Measurements from ENCODE around the gene NAA25. TPM values are rescaled to one million over a fixed set of nuclear protein-coding genes. Genes with fewer than 3 reads are reported as not detected.
"Not testable (repeated sequence)": the region's sequence is repeated elsewhere in the genome, so short reads cannot be mapped to it uniquely, and the experiment has no call there.

NAA25 gene
- polyA plus RNA-seq, 1 donor from 2014 or later = 15.0 TPM

DNA sequence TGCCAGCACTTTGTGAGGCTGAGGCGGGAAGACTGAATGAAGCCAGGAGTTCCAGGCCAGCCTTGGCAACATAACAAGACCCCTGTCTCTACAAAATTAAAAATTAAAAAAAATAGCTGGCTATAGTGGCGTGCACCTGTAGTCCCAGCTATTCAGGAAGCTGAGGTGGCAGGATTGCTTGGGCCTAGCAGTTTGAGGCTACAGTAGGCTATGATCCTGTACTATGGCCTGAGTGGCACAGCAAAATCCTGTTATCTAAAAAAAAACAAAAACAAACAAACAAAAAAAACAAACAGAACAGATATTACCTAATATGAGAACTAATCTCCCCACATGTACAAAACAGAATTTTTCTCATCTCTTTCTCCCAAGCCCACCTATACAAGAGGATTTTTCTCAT lies 111.3 kb downstream of the NAA25 start:
- Mint-ChIP-seq H3K4me3 (no peak overlapping the region), H3K27ac (no peak overlapping the region), H3K4me1 (peaks cover 31 to 39% (median 38%) of the 10 kb centered on the region in 3 donors)

DNA sequence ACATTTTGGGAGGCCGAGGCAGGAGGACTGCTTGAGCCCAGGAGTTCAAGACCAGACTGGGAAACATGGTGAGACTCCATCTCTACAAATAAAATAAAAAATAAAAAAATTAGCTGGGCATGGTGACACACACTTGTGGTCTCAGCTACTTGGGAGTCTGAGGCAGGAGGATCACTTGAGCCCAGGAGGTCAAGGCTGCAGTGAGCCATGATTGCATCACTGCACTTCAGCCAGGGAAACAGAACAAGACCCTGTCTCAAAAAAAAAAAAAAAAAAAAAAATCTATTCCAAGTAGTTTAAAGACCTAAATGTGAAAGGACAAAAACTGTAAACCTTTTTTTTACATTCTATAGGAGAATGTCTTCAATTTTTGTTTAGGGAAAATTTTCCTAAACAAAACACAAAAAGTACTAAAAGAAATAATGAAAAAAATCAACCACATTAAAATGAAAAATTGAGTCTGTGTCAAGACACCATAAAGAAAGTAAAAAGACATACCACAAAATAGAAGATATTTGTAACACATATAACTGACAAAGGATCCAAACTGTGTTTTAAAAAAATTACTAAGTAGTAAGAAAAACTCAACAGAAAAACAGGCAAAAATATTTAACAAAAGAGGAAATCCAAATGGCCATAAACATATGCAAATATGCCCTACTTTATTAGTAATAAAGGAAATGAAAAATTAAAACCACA lies 112.7 kb downstream of the NAA25 start:
- H3K9me3 Mint-ChIP-seq = no peaks in the 10 kb centered on the region
- peaks cover 32 to 44% (median 41%) of the 10 kb centered on the region in 3 donors for H3K4me1 Mint-ChIP-seq
- H3K27me3 Mint-ChIP-seq = peaks cover 18% of the 10 kb centered on the region
- peaks cover 1% of the 10 kb centered on the region for H3K36me3 Mint-ChIP-seq
- peak overlapping the region in 1 of 4 donors; percentile 67 for H3K4me3 Mint-ChIP-seq
- H3K27ac Mint-ChIP-seq = peak overlapping the region in 1 of 3 donors; percentile 71

More for the DNA sequence above, 111.3 kb downstream of the NAA25 start:
- no peaks in the 10 kb centered on the region for H3K9me3 Mint-ChIP-seq
- H3K36me3 Mint-ChIP-seq = peaks cover 1% of the 10 kb centered on the region
- peaks cover 18% of the 10 kb centered on the region for H3K27me3 Mint-ChIP-seq

- Mint-ChIP-seq H3K27me3 (peaks cover 18% of the 10 kb centered on the region), H3K27ac (peak overlapping the region; percentile 2 to 71 (median 6)), H3K4me3 (peak overlapping the region; percentile 79 to 94 (median 88)), H3K4me1 (peaks cover 30 to 41% (median 37%) of the 10 kb centered on the region in 3 donors)
- not testable (repeated sequence) for H3K36me3 Mint-ChIP-seq, H3K9me3 Mint-ChIP-seq
Measured at GRCh38 chr12:111994211-111995111, 114.1 kb downstream of the NAA25 start.

- peaks cover 30 to 47% (median 37%) of the 10 kb centered on the region in 3 donors for H3K4me1 Mint-ChIP-seq
Measured at GRCh38 chr12:111993292-111994150, 115.1 kb downstream of the NAA25 start.

DNA sequence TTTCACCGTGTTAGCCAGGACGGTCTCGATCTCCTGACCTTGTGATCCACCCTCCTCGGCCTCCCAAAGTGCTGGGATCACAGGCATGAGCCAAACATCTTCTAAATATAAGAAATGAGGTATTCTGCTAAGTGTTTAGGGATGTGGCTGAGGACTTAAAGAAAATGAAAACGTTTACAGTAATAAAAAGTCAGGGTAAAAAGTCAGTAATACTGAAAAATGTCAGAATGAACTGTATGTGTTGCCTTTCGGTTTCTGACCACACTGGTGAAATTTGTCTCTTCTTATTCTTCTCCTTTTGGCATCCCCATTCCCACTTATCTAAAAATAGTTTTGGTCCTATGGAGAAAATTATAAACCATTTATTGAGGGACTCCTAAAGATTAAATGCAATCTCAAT lies 116.1 kb downstream of the NAA25 start:
- Mint-ChIP-seq H3K9me3 (peaks cover 0 to 1% (median 0%) of the 10 kb centered on the region in 3 donors), H3K4me1 (peaks cover 30 to 47% (median 37%) of the 10 kb centered on the region in 3 donors), H3K27ac (peak overlapping the region in 1 of 3 donors; percentile 20), H3K36me3 (peaks cover 8% of the 10 kb centered on the region), H3K4me3 (peak overlapping the region; percentile 21 to 85 (median 37)), H3K27me3 (peaks cover 17% of the 10 kb centered on the region)

More at GRCh38 chr12:111993292-111994150, 115.1 kb downstream of the NAA25 start:
- Mint-ChIP-seq H3K4me3 (peak overlapping the region; percentile 79 to 94 (median 88)), H3K9me3 (no peaks in the 10 kb centered on the region), H3K36me3 (peaks cover 6% of the 10 kb centered on the region), H3K27me3 (peaks cover 20% of the 10 kb centered on the region), H3K27ac (no peak overlapping the region)

GRCh38 chr12:111991946-111992345 lies 116.6 kb downstream of the NAA25 start:
- peaks cover 30 to 47% (median 37%) of the 10 kb centered on the region in 3 donors for H3K4me1 Mint-ChIP-seq
- peaks cover 0 to 1% (median 0%) of the 10 kb centered on the region in 3 donors for H3K9me3 Mint-ChIP-seq
- H3K36me3 Mint-ChIP-seq = peaks cover 8% of the 10 kb centered on the region
- H3K27me3 Mint-ChIP-seq = peaks cover 17% of the 10 kb centered on the region
- peak overlapping the region in 2 of 4 donors; percentile 15 to 47 for H3K4me3 Mint-ChIP-seq
- no peak overlapping the region for H3K27ac Mint-ChIP-seq

- peaks cover 28 to 47% (median 37%) of the 10 kb centered on the region in 3 donors for H3K4me1 Mint-ChIP-seq
- peaks cover 8% of the 10 kb centered on the region for H3K36me3 Mint-ChIP-seq
- peaks cover 0 to 1% (median 0%) of the 10 kb centered on the region in 3 donors for H3K9me3 Mint-ChIP-seq
- H3K4me3 Mint-ChIP-seq = peak overlapping the region in 1 of 4 donors; percentile 15
- no peak overlapping the region for H3K27ac Mint-ChIP-seq
- H3K27me3 Mint-ChIP-seq = peaks cover 17% of the 10 kb centered on the region
Measured at GRCh38 chr12:111991535-111991934, 117.0 kb downstream of the NAA25 start.

DNA sequence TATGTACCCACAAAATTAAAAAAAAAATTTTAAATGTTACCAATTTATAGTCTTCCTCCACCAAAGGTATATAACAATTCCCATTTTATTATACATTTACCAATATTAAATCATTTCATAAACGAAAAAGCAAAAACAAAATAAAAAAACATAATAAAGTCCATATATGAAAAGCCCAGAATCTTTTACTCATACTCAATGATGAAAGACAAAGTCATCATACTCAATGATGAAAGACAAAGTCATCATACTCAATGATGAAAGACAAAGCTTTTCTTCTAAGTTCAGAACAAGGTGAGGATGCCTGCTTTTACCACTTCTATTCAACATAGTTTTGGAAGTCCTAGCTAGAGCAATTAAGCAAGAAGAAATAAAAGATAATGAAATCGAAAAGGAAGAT lies 123.8 kb downstream of the NAA25 start:
- Mint-ChIP-seq H3K9me3 (peaks cover 0 to 1% (median 0%) of the 10 kb centered on the region in 3 donors), H3K4me3 (no peak overlapping the region), H3K4me1 (peaks cover 0 to 14% (median 0%) of the 10 kb centered on the region in 3 donors), H3K27ac (no peak overlapping the region), H3K36me3 (peaks cover 12% of the 10 kb centered on the region), H3K27me3 (peaks cover 1% of the 10 kb centered on the region)

DNA sequence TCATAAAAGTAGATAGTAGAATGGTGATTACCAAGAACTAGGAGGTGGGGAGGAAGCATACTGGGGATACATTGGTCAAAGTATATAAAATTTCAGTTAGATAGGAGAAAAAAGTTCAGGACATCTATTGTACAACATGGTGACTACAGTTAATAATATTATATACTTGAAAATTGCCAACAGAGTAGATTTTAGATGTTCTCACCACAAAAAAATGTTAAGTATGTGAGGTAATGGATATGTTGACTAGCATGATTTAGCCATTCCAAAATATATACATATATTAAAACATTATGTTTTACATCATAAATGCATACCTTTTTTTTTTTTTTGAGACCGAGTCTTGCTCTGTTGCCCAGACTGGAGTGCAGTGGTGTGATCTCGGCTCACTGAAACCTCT lies 126.6 kb downstream of the NAA25 start:
- peaks cover 0 to 6% (median 0%) of the 10 kb centered on the region in 3 donors for H3K4me1 Mint-ChIP-seq
- H3K4me3 Mint-ChIP-seq = no peak overlapping the region
- H3K27ac Mint-ChIP-seq = no peak overlapping the region

DNA sequence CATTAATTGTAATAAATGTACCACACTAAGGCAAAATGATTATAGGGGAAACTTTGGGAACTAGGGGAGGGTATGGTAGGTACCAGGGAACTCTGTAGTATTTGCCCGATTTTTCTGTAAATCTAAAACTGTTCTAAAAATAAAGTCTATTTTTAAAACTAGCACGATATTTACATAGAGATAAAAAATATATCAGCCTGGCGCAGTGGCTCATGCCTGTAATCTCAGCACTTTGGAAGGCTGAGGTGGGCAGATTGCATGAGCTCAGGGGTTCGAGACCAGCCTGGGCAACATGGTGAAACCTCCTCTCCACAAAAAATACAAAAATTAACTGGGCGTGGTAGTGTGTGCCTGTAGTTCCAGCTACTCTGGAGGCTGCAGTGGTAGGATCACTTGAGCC lies 128.0 kb downstream of the NAA25 start:
- Mint-ChIP-seq H3K27ac (no peak overlapping the region), H3K27me3 (no peaks in the 10 kb centered on the region), H3K9me3 (no peaks in the 10 kb centered on the region), H3K4me3 (no peak overlapping the region), H3K36me3 (peaks cover 7% of the 10 kb centered on the region), H3K4me1 (peaks cover 0 to 6% (median 0%) of the 10 kb centered on the region in 3 donors)

More for the DNA sequence above, 126.6 kb downstream of the NAA25 start:
- Mint-ChIP-seq H3K9me3 (no peaks in the 10 kb centered on the region), H3K36me3 (peaks cover 7% of the 10 kb centered on the region), H3K27me3 (no peaks in the 10 kb centered on the region)

- Mint-ChIP-seq H3K36me3 (peaks cover 3% of the 10 kb centered on the region), H3K27ac (no peak overlapping the region), H3K4me3 (no peak overlapping the region), H3K27me3 (no peaks in the 10 kb centered on the region), H3K9me3 (no peaks in the 10 kb centered on the region), H3K4me1 (peaks cover 0 to 6% (median 0%) of the 10 kb centered on the region in 3 donors)
Measured at GRCh38 chr12:111978545-111978944, 130.0 kb downstream of the NAA25 start.

GRCh38 chr12:111976860-111977259 lies 131.7 kb downstream of the NAA25 start:
- no peak overlapping the region for H3K4me3 Mint-ChIP-seq
- H3K4me1 Mint-ChIP-seq = peaks cover 0 to 6% (median 0%) of the 10 kb centered on the region in 3 donors
- H3K36me3 Mint-ChIP-seq = peaks cover 5% of the 10 kb centered on the region
- H3K9me3 Mint-ChIP-seq = no peaks in the 10 kb centered on the region
- H3K27me3 Mint-ChIP-seq = no peaks in the 10 kb centered on the region
- no peak overlapping the region for H3K27ac Mint-ChIP-seq

Measured in IgD-negative memory B cell (primary cell).